Activated naive CD4-positive, alpha-beta T cell treated with Interleukin-2 at 50 U/mL for 16 hours (primary cell): Measurements from ENCODE around the gene AGAP1.

ENCODE experiments used
- DNase-seq: peaks from one replicate; pipeline ENCODE4 v3.0.0-alpha.2; 2020

Gene AGAP1

DNA sequence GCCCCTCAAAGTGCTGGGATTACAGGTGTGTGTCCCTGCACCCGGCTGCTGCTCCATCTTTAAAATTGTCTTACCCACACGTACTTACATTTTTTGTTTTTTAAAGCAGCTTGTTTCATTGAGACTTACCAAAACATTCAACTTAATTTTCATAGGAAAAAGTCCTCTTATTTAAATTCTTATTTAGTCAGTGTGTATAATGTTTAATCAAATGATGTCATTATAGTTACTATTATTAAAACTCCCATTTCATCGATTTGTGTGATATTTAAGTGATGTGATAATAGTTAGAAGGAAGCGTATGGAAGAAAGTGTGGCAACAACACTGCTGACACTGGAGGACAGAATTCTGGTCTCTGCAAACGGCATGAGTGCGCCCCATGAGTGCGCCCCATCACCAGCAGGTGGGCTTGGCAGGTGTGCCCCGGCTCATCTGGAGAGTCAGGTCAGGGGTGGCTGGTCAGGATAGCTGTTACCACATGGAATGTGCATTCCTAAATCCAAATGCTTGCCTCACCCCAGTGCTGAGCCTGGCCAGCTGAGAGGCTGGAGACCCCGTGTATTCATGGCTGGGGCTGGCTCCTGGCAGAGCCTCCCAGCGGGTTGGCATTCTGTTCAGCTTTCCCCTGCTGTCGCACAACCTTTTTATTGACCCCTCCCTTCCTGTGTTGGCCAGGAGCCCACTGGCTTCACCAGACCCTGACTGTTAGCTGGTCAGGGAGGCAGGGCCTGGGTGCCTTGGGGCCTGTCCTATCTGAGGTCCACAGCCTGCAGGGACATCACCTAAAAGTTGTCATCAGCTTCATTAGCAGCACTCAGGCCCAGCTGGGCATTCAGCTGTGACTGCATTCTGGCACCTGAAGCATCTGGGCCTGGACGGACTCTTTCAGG, 79.7 kb downstream of the AGAP1 start:
- no peak for DNase-seq

DNA sequence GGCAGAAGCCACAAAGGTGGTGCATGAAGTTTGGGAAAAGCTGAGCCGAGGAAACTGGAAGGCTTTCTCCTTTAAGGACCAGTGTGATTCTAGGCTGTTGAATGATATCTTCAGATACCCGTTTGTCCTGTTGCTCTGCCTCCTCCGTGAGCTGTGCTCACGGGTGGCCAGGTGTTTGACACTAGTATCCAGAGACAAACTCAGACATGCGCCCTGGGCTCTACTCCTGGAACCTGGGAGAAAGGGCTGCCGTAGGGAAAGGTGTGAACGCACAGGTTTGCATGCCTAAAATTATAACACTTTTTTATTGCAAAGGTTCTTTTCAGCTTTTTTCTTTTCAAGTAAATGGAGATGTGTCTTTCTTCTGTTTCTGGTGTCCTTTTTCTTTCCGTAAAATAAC, 81.6 kb downstream of the AGAP1 start:
- DNase-seq: no peak

GRCh38 chr2:235575904-235576303, 82.1 kb downstream of the AGAP1 start:
- no peak for DNase-seq

DNA sequence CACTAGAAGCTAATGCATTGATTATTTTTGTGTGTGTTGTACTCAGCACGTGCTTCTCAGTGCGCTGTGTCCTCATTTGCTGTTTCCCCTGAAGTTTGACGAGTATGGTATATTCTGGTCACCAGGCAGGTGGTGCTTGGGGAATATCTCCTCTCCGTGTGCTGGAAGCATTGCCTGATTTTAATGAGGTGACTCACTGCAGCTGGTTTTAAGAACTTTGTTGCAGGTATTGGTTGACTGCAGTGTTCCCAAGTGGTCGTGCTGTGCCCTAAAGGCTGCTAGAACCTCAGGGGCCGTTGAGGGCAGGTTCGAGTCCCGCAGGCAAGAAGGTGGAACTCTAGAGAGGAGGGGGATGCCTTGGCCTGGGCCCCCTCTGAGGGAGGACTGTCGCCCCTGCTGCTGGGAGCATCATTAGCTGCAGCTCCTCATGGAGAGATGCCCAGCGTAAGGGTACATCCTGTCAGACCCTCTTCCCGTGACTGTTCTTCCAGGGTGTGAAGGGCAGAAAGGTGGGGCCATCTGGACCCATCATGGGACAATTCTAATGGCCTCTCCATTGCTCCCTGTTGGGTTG, 82.6 kb downstream of the AGAP1 start:
- DNase-seq: no peak

DNA sequence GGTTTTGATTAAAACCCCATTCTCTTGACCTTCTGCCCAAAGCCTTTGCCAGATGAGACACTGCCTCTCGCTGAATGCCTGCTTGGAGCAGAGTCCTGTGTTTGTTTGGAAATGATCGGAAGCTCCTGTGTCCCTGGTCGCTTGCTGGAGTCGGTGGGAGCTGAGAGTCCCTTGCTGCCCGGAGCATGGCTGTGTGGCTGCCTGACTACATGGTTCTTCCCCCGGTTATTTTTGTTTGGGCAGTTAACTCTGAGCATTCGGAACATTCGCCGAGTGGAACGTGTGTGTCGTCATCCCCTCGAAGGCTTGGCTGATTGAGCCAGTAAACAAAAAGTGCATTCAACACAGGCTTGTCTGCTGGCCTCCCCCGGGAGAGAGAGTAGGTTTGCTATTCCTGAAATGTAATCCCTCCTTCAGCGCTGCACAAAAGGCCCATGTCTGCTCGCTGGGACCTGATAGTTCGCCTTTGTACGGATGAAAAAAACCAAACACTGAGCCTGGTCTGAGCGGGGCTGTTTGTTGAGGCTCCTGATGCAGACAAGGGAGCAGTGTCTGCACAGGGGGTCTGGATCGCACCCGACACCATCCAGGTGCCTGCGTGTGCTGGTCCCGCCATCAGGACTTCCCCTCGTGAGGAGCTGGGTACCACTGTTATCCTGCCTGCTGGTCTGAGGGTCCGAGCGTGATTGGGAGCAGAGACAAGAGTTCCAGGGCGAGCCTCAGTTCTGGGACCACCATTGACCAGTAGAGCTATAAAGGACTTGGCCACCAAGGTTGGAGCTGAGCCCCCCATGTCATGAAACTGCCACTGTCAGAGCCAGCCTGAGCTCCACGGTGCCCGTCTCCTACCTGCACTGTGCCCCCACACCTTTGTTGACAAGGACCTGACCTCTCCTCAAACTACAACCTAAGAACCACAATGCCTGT, 83.8 kb downstream of the AGAP1 start:
- DNase-seq: no peak

DNA sequence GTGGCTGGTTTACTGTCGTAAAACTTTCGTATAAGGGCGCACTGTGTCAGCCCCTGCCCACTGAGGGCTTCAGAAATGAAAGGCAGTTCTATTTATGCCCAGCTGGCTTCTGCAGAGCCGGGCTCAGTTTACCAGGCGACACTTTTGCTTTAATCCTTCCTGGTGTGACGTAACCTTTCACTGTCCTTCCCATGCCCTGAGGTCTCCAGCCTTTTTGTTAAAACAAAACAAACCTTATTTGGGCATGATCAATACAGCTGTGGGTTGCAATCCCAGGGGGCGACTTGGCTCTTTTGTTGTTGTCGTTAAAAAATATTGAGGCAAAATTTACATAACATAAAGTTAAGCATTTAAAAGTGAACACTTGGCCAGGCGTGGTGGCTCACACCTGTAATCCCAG, 85.3 kb downstream of the AGAP1 start:
- DNase-seq: no peak

DNA sequence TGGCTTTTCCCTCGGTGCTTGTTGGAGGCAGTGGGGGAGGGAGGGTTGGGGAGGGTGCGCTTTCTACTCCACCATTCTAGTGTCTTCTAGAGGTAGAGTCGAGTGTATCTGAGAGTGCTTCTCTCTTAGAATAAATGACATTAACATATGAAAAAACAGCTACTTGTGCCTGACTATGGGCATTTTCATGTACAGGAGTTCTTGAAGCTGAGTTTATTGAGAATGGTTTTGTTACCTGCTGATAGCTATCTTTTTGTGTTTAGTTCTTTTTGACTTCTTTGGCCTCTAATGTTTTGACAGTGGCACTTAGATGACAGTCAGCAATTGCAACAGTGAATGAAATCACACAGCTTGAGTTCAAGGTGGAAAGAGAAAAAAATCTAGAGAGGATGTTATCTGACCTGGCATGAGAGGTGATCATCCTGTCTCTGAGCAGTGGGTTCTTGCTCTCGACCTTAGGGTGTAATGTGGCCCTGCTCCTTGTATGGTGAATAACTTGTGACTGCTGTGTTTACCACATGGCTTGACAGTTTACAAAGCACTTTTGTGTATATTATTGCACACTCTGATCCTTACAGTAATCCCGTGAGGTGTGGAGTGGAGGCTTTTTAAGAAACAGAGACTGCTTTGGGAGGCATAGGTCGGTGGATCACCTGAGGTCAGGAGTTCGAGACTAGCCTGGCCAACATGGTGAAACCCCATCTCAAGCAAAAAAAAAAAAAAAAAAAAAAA, 86.7 kb downstream of the AGAP1 start:
- no peak for DNase-seq

DNA sequence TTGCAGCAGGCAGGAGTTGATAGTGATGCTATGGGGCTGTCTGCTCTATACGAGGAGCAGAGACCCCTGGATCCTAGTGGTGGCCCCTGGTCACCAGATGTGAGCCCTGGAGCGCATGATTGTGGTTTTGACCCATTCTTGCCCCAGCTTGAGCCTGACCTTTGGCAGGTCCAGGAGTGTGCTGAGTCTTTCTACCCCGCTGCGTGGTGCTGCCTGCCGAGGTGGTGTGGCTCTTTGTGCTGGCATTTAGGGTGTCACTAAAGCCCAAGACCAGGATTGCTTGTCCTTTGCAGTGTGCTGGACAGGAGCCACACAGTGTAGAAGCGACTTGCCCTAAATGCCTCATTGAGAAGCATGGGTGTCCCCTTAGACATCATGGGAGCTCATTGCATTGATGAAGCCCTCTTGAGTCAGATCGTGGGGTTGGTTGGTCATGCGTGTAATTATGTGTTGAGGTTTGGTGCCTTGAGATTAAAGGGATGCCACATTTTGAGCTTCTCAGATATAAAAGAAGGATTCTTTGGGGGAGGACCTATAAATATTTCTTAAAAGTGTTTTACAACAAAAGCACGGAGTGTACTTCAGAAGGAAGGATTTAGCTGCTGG, 88.3 kb downstream of the AGAP1 start:
- DNase-seq: no peak

GRCh38 chr2:235582729-235583128, 88.9 kb downstream of the AGAP1 start:
- DNase-seq: no peak

DNA sequence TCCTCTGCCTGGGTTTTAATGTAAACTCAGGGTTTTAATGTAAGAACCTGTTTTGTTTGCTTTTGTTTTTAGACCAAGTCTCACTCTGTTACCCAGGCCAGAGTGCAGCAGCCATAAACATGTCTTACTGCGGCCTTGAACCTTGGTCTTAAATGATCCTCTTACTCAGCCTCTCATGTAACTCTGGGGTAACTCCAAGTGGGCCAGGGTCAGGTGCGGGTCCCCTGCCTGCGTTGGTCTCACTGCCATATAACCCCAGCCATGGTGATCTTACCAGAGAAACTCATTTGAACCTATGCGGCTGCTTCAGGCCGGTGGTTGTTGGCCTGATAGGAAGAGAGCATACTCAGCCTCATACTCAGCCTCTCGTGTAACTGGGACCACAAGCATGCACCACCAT, 89.3 kb downstream of the AGAP1 start:
- no peak for DNase-seq

DNA sequence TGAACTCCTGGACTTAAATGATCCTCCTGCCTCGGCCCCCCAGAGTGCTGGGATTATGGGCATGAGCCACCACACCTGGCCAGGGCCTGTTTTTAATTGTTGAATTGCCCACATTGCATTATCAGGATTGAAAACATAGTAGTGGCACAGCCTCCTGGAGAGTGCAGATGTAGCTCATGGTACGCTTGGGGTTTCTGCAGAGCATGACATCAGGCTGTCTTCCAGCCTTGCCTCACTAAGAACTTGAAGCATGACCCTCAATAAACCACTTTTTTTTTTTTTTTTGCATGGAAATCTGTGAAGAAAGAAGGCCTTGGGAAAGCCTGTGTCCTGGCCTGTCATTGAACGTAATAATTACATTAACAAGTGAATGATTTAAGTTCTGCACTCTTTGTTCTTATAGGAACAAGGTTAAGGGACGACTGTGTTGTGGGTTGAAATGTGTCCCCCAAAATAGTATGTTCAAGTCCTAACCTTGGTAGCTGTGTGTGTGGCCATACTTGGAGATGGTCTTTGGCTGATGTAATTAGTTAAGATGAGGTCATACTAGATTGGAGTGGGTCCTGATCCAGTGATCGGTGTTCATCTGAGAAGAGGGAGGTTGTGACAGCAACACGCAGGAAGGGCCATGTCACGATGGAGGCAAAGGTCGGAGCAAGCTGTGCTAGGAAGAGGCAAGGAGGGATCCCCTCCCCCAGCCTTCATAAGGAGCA, 90.2 kb downstream of the AGAP1 start:
- DNase-seq: no peak

DNA sequence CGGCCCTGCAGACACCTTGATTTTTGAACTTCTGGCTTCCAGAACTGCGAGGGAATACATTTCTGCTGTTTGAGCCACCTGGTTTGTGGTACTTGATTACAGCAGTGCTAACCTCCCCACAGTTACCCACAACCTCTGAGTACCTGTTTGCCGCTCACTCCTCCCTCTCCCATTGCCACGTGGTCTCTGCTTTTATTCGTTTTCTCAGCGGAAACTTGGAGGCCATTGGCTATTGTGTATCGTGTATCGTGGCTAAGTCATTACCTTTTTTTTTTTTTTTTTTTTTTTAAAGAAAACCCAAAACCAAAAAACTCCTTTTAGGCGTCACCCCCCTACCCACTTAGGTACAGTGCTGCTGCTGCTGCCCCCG, 90.8 kb downstream of the AGAP1 start:
- no peak for DNase-seq

DNA sequence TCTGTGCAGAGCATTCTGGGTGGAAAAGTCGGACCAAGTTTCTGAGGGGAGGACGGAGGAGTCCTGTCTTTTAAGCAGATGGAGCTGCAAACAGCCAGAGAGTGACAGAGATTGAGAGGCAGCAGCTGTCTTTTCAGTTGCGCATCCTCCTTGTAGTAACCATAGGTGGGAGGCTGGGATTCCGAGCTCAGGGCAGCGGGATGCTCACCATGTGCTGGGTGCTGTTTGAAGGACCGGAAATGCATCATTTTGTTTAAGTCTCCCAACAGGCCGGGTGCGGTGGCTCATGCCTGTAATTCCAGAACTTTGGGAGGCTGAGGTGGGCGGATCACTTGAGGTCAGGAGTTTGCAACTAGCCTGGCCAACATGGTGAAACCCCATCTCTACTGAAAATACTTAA, 93.4 kb downstream of the AGAP1 start:
- no peak for DNase-seq

DNA sequence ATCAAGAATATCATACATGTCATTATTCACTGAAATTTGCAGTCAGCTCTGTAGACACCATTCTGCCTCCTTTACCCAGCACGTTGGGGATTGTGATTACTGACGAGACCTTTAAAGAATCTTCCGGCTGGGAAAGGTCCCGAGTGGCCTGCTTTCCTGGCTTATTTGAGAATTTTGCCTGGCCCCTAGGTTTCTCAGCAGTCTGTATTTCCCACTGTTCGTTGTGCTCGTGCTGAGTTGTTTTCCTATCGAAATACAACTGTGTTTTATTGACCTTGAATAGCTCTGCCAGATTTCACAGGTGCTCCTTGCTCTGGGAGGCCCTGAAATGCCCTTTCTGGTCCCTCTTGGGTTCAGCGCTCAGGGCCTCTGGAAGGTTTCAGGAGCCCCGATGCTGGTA, 94.9 kb downstream of the AGAP1 start:
- DNase-seq: no peak

DNA sequence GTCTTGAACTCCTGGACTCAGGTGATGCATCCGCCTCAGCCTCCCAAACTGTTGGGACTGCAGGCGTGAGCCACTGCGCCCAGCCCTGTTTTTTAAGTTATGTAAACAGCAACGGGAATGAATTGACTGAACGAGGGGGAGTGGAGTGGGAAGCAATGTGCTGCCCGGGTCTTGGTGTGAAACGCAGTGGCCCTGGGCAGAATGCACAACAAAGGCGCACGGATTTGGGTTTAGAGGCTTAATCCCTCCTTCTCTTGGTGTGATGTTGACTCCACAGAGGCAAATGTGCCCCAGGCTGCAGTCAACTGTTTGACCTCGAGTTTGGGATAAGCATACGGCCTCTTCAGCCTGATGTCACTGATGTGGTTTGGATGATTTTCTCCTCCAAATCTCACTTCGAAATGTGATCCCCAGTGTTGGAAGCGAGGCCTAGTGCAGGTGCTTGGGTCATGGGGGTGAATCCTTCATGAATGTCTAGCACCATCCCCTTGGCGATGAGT, 97.4 kb downstream of the AGAP1 start:
- no peak for DNase-seq

DNA sequence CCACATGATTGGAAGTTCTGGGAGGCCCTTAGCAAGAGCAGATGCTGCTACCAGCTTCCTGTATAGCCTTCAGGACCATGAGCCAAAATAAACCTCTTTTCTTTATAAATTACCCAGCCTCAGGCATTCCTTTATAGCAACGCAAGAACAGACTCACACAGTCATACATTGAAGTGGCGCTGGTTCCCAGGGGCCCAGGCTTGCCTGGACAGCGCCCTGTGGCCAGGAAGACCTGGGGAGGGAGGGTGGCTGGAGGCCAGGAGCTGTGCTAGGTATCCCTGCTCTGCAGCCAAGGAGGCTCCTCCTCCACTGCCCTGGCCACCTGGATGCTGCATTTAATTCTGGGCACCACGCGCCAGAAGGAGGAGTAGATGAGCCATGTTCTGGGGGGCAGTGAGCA, 98.1 kb downstream of the AGAP1 start:
- no peak for DNase-seq

- DNase-seq: no peak
These were observed 98.6 kb downstream of the AGAP1 start for GRCh38 chr2:235592430-235592829.

- no peak for DNase-seq
These were observed 99.0 kb downstream of the AGAP1 start for GRCh38 chr2:235592836-235593235.

- no peak for DNase-seq
These were observed 100.2 kb downstream of the AGAP1 start for GRCh38 chr2:235594041-235594440.

DNA sequence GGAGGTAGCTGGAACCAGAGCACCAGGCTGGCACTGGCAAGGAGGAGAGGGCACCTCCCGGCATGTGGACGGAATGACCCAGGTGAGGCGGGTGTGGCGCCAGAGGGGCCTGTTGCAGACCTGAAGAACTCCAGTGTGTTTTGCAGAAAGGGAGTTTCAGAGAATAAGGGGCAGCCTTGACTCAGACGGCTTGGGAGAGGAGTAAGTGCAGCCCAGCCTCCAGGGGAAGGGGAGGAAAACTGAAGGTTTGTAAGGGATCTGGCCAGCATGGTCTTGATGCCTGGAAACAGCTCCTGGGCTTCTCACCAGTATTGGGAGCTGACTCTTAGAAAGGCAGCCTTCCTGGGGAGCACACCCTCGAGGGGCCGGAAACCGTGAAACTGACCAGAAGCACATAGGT, 101.1 kb downstream of the AGAP1 start:
- DNase-seq: no peak

DNA sequence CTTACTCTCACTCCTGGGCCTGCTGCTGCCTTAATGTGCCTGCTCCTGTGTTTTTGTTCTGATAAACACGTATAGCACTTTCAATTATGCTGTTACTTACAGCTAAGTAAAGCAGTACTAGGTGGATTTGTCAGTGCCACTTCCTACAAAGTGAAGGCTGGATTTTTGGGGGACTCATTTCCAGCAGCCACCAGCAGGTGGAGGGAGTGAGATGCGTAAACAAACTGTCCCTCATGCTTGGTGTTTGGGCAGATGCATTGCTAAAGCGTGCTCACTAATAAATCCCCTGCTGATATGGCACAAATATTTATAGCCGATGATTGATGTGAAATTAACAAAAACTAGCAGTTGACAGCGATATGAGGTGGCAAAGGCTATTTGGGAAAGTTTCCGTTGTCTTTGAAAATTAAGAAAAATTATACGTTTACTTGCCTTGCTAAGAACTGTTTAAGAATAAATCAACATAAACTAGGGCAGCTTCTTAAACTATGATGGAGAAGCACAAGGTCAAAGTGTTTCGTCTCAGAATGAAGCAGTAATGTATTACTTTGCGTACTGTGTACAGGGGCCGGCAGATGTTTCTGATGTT, 101.7 kb downstream of the AGAP1 start:
- DNase-seq: peak; percentile 24
